ENCODE data around the gene RORC.

RORC gene

DNA sequence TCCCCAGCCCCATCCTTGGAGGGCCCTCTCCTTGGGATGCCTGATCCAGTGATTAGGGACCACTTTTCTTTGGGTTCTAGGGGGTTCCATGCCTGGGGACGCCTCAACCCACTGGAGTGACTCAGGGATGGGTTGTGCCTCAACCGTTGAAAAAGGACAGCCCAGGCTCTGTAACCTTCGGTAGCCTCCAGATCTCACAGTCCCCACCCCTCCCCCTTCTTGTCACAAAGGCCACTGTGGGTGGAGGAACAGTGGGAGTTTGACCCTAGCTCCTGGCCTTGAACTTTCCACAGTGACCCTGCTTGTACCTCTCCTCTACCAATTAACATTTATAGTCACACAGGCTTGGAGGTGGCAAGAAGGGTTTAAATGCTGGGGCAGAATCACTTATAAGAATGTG, 2.6 kb upstream of the RORC start:
- Histone ChIP-seq H3K4me1 (ENCODE audit: control insufficient read depth, low read depth, low read length) (peaks cover 14% of the 10 kb centered on the region), H3K27ac (ENCODE audit: low read length) (no peak overlapping the region), H3K36me3 (ENCODE audit: control insufficient read depth, low read depth, low read length) (no peaks in the 10 kb centered on the region), H3K27me3 (ENCODE audit: control insufficient read depth, insufficient read depth, low read length) (peaks cover 28% of the 10 kb centered on the region), H3K9ac (ENCODE audit: low read length) (no peak overlapping the region), H3K4me3 (ENCODE audit: low read length) (no peak overlapping the region), H3K9me3 (ENCODE audit: control insufficient read depth, low read depth, low read length) (no peaks in the 10 kb centered on the region)

GRCh38 chr1:151833172-151833900, 1.7 kb upstream of the RORC start:
- Histone ChIP-seq H3K27me3 (ENCODE audit: control insufficient read depth, insufficient read depth, low read length) (peaks cover 19% of the 10 kb centered on the region), H3K4me1 (ENCODE audit: control insufficient read depth, low read depth, low read length) (peaks cover 14% of the 10 kb centered on the region), H3K4me3 (ENCODE audit: low read length) (no peak overlapping the region)

DNA sequence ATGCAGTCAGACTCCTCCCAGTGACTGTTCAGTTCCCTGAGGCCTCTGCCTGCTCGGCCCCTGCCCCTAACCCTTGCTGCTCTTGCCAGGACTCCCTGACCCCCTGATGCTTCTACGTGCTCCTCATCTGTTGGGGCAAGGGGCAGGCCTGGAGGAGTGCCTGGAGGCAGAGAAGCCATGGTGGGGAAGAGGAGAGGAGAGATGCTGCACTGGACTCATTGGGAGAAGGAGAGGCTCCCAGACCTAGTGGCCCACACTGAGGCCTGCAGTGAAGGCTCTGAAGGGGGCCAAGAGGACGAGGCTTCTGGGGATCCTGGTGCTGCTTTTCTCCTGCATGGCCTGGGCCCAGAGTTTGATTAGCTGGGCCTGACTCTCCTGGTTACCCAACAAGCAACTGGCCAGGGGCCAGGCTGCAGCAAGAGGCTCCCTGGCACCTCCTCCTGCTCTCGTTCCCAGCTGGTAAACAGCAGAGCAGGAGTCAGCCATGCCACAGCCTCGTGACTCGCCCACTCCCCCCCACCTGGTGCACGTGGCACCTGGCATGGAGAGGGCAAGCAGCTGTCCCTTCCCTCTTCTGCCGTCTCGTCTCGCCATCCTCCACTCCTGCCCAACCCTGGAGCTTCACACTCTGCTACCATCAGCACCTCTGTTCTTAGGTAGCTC, 847 bp upstream of the RORC start:
- no peaks in the 10 kb centered on the region for H3K36me3 ChIP-seq (ENCODE audit: control insufficient read depth, low read depth, low read length)
- H3K4me3 ChIP-seq (ENCODE audit: low read length): no peak overlapping the region
- peaks cover 10% of the 10 kb centered on the region for H3K27me3 ChIP-seq (ENCODE audit: control insufficient read depth, insufficient read depth, low read length)
- H3K27ac ChIP-seq (ENCODE audit: low read length): no peak overlapping the region
- H3K9me3 ChIP-seq (ENCODE audit: control insufficient read depth, low read depth, low read length): no peaks in the 10 kb centered on the region
- no peak overlapping the region for H3K9ac ChIP-seq (ENCODE audit: low read length)
- peaks cover 14% of the 10 kb centered on the region for H3K4me1 ChIP-seq (ENCODE audit: control insufficient read depth, low read depth, low read length)

More at GRCh38 chr1:151833172-151833900, 1.7 kb upstream of the RORC start:
- no peak overlapping the region for H3K27ac ChIP-seq (ENCODE audit: low read length)
- no peak overlapping the region for H3K9ac ChIP-seq (ENCODE audit: low read length)
- H3K9me3 ChIP-seq (ENCODE audit: control insufficient read depth, low read depth, low read length): no peaks in the 10 kb centered on the region
- no peaks in the 10 kb centered on the region for H3K36me3 ChIP-seq (ENCODE audit: control insufficient read depth, low read depth, low read length)

GRCh38 chr1:151831256-151831591, 378 bp downstream of the RORC start:
- Histone ChIP-seq H3K9me3 (ENCODE audit: control insufficient read depth, low read depth, low read length) (no peaks in the 10 kb centered on the region), H3K36me3 (ENCODE audit: control insufficient read depth, low read depth, low read length) (no peaks in the 10 kb centered on the region), H3K27me3 (ENCODE audit: control insufficient read depth, insufficient read depth, low read length) (no peaks in the 10 kb centered on the region), H3K9ac (ENCODE audit: low read length) (no peak overlapping the region), H3K27ac (ENCODE audit: low read length) (no peak overlapping the region), H3K4me1 (ENCODE audit: control insufficient read depth, low read depth, low read length) (peaks cover 18% of the 10 kb centered on the region), H3K4me3 (ENCODE audit: low read length) (no peak overlapping the region)

GRCh38 chr1:151830055-151830454, 1.5 kb downstream of the RORC start:
- H3K4me1 ChIP-seq (ENCODE audit: control insufficient read depth, low read depth, low read length): peaks cover 25% of the 10 kb centered on the region
- no peaks in the 10 kb centered on the region for H3K9me3 ChIP-seq (ENCODE audit: control insufficient read depth, low read depth, low read length)
- no peak overlapping the region for H3K9ac ChIP-seq (ENCODE audit: low read length)
- no peaks in the 10 kb centered on the region for H3K27me3 ChIP-seq (ENCODE audit: control insufficient read depth, insufficient read depth, low read length)
- H3K4me3 ChIP-seq (ENCODE audit: low read length): no peak overlapping the region
- H3K27ac ChIP-seq (ENCODE audit: low read length): no peak overlapping the region
- no peaks in the 10 kb centered on the region for H3K36me3 ChIP-seq (ENCODE audit: control insufficient read depth, low read depth, low read length)

- no peaks in the 10 kb centered on the region for H3K27me3 ChIP-seq (ENCODE audit: control insufficient read depth, insufficient read depth, low read length)
- no peaks in the 10 kb centered on the region for H3K9me3 ChIP-seq (ENCODE audit: control insufficient read depth, low read depth, low read length)
- H3K4me1 ChIP-seq (ENCODE audit: control insufficient read depth, low read depth, low read length): peaks cover 25% of the 10 kb centered on the region
- no peak overlapping the region for H3K27ac ChIP-seq (ENCODE audit: low read length)
- no peaks in the 10 kb centered on the region for H3K36me3 ChIP-seq (ENCODE audit: control insufficient read depth, low read depth, low read length)
- H3K4me3 ChIP-seq (ENCODE audit: low read length): peak overlapping the region; percentile 9
- H3K9ac ChIP-seq (ENCODE audit: low read length): no peak overlapping the region
These were observed 2.1 kb downstream of the RORC start for GRCh38 chr1:151829352-151830046.

DNA sequence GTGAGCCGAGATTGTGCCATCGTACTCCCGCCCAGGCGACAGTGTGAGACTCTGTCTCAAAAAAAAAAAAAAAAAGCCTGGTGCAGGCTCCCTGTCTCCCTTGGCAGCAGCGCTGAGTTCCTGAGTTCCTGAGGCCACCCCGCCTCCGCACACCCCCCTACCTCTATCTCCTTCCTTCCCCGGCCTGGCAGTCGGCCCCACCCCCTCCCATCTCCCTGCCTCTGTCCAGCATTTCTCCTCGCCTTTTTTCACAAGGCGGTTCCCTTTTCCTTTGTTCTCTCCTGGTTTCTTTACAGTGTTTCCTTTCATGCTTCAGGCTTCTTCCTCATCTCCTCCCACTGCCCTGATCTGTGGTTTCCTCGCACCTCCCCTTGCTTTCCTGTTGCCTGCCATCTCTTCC, 2.7 kb downstream of the RORC start:
- no peaks in the 10 kb centered on the region for H3K9me3 ChIP-seq (ENCODE audit: control insufficient read depth, low read depth, low read length)
- H3K4me3 ChIP-seq (ENCODE audit: low read length): peak overlapping the region; percentile 9
- H3K27ac ChIP-seq (ENCODE audit: low read length): no peak overlapping the region
- H3K9ac ChIP-seq (ENCODE audit: low read length): no peak overlapping the region
- H3K27me3 ChIP-seq (ENCODE audit: control insufficient read depth, insufficient read depth, low read length): no peaks in the 10 kb centered on the region
- peaks cover 25% of the 10 kb centered on the region for H3K4me1 ChIP-seq (ENCODE audit: control insufficient read depth, low read depth, low read length)
- no peaks in the 10 kb centered on the region for H3K36me3 ChIP-seq (ENCODE audit: control insufficient read depth, low read depth, low read length)

GRCh38 chr1:151827853-151828252, 3.7 kb downstream of the RORC start:
- H3K27me3 ChIP-seq (ENCODE audit: control insufficient read depth, insufficient read depth, low read length): no peaks in the 10 kb centered on the region
- H3K4me1 ChIP-seq (ENCODE audit: control insufficient read depth, low read depth, low read length): peaks cover 25% of the 10 kb centered on the region
- H3K9ac ChIP-seq (ENCODE audit: low read length): no peak overlapping the region
- no peak overlapping the region for H3K4me3 ChIP-seq (ENCODE audit: low read length)
- no peaks in the 10 kb centered on the region for H3K9me3 ChIP-seq (ENCODE audit: control insufficient read depth, low read depth, low read length)
- no peaks in the 10 kb centered on the region for H3K36me3 ChIP-seq (ENCODE audit: control insufficient read depth, low read depth, low read length)
- H3K27ac ChIP-seq (ENCODE audit: low read length): no peak overlapping the region

DNA sequence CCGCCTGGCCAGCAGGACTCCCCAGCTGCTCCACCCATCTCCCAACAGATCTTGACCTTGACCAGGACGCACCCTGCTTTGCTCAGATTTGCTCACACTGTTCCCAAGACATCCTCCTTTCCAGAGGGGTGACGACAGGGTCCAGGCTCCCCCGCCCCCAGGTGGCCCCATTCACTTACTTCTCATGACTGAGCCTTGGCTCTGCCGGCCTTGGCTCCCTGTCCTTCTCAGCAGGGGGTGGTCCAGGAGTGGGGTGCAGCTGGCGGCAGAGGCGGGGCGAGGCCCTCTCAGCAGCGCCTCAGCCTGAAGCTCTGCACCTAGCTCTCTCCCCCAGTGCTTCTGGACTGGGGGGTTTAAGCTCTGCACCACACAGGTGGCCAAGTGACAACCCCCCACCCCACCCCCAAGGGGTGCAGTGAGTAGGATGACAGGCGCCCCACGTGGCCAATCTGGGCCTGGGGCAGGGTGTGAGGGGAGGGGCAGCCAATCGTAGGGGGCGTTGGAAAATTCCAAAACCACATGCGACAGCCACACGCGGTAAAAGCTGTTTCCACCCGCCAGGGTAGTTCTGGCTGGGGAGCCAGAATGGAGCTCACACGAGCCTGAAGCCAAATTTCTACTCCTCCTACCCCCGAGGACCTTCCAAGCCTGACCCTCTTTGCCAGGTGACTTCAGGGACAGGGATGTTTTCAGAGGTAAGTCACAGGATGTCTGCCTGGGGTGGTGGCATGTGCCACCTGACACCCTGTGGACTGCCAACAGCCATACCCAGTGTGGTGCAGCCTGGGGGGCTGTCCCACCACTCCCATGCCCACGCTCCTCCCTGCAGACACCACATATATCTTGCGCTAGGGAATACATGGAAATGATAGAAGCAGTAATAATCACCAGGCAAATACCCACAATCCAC, 5.6 kb downstream of the RORC start:
- H3K4me3 ChIP-seq (ENCODE audit: low read length): no peak overlapping the region
- H3K27me3 ChIP-seq (ENCODE audit: control insufficient read depth, insufficient read depth, low read length): no peaks in the 10 kb centered on the region
- H3K9me3 ChIP-seq (ENCODE audit: control insufficient read depth, low read depth, low read length): no peaks in the 10 kb centered on the region
- H3K4me1 ChIP-seq (ENCODE audit: control insufficient read depth, low read depth, low read length): peaks cover 27% of the 10 kb centered on the region
- H3K27ac ChIP-seq (ENCODE audit: low read length): no peak overlapping the region
- H3K36me3 ChIP-seq (ENCODE audit: control insufficient read depth, low read depth, low read length): no peaks in the 10 kb centered on the region
- no peak overlapping the region for H3K9ac ChIP-seq (ENCODE audit: low read length)

- H3K27ac ChIP-seq (ENCODE audit: low read length): no peak overlapping the region
- no peaks in the 10 kb centered on the region for H3K9me3 ChIP-seq (ENCODE audit: control insufficient read depth, low read depth, low read length)
- H3K36me3 ChIP-seq (ENCODE audit: control insufficient read depth, low read depth, low read length): no peaks in the 10 kb centered on the region
- peaks cover 22% of the 10 kb centered on the region for H3K4me1 ChIP-seq (ENCODE audit: control insufficient read depth, low read depth, low read length)
- H3K9ac ChIP-seq (ENCODE audit: low read length): no peak overlapping the region
- no peaks in the 10 kb centered on the region for H3K27me3 ChIP-seq (ENCODE audit: control insufficient read depth, insufficient read depth, low read length)
- no peak overlapping the region for H3K4me3 ChIP-seq (ENCODE audit: low read length)
These were observed 6.4 kb downstream of the RORC start for GRCh38 chr1:151825204-151825603.

DNA sequence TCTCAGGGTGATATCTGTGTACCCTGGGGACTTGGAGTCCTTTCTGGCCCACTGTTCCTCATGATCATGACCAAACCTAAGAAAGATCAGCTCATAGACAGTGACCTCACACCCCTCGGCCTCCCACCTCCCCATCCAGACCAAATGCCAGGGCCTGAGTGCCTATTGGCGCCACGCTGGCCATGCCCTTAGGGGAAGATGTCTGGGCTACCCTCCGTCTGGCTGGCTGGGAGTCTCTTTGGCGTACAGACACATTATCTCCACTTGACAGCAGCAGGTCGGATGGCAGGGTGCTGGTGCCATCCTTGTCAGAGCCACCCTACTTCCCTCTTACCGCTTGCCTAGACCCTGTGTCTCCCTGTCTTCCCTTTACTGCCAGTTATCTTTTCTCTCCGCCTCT, 8.4 kb downstream of the RORC start:
- Histone ChIP-seq H3K27ac (ENCODE audit: low read length) (no peak overlapping the region), H3K4me1 (ENCODE audit: control insufficient read depth, low read depth, low read length) (peaks cover 15% of the 10 kb centered on the region), H3K27me3 (ENCODE audit: control insufficient read depth, insufficient read depth, low read length) (no peaks in the 10 kb centered on the region), H3K36me3 (ENCODE audit: control insufficient read depth, low read depth, low read length) (no peaks in the 10 kb centered on the region), H3K4me3 (ENCODE audit: low read length) (no peak overlapping the region), H3K9ac (ENCODE audit: low read length) (no peak overlapping the region), H3K9me3 (ENCODE audit: control insufficient read depth, low read depth, low read length) (no peaks in the 10 kb centered on the region)

Data from iPS-18a (cell line).